GM18870 (cell line): ENCODE results near the gene SSC5D.

Source experiments
- ATAC-seq: cut with Tn5 transposase; IDR thresholded peaks from one replicate; pipeline ENCODE4 v1.9.1; 2021; ENCODE audit warnings: moderate library complexity; ENCODE audit not compliant: unreplicated experiment

Gene SSC5D

DNA sequence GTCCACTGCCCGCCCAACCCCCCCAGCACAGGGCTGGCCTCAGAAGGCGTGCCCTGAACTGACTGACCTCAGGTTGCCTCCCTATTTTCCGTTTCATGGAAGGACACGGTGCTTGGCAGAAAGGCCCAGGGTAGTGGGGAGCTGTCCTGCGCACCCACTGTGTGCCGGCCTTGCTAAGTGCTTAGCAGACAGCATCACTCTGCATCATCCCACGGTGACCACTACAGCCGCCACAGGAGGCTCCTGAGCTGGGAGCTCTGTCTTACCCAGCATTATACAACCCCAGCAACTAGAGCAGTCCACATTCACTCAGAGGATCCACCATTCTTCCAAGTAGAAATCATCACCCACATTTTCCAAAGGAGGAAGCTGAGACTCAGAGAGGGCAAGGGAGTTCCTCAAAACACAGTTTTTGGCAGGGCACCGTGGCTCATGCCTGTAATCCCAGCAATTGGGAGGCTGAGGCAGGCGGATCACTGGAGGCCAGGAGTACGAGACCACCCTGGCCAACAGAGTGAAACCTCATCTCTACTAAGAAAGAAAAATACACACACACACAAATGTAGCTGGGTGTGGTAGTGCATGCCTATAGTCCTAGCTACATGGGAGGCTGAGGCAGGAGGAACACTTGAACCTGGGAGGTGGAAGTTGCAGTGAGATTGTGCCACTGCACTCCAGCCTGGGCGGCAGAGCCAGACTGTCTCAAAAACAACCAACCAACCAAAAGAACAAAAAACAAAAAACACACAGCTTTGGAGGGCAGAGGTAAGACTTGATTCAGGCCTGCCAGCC is 47.1 kb downstream of the SSC5D start:
- ATAC-seq: no peak

DNA sequence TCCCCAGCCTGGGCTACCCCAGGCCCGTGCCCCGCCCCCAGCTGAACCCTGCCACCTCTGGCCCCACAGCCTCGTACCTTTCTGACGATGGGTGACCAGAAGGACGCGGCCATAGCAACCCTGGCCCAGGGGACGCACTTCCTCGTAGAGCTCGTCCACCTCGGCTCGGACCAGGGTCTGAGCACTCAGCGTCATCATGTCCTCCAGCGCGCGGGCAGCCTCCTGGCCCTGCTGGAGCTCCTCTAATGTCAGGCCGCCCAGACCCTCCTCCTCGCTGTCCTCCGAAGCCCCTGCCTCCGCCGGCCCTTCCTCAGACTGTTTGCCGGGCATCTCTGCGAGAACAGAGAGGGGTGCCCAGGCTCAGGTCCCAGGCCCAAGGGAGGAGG is 47.7 kb downstream of the SSC5D start:
- ATAC-seq: no peak

DNA sequence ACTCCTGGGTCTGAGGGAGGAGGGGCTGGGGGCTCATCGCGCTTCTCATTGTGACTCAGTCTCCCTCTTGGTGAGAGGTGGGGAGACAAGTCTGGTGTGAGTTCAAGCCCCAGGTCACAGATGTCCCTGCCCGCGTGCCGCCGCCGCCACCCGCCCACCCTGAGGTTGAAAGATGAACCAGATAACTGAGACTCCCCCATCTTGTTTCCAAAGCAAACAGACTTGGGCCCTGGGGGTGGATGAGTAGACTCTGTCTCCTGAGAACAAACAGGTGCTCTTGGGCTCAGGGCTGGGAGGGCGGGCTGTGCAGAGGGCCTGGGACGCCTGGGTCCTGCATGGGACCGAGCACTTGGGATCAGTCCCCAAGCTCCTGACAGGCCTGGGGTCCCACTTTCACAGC is 48.1 kb downstream of the SSC5D start:
- no peak for ATAC-seq

DNA sequence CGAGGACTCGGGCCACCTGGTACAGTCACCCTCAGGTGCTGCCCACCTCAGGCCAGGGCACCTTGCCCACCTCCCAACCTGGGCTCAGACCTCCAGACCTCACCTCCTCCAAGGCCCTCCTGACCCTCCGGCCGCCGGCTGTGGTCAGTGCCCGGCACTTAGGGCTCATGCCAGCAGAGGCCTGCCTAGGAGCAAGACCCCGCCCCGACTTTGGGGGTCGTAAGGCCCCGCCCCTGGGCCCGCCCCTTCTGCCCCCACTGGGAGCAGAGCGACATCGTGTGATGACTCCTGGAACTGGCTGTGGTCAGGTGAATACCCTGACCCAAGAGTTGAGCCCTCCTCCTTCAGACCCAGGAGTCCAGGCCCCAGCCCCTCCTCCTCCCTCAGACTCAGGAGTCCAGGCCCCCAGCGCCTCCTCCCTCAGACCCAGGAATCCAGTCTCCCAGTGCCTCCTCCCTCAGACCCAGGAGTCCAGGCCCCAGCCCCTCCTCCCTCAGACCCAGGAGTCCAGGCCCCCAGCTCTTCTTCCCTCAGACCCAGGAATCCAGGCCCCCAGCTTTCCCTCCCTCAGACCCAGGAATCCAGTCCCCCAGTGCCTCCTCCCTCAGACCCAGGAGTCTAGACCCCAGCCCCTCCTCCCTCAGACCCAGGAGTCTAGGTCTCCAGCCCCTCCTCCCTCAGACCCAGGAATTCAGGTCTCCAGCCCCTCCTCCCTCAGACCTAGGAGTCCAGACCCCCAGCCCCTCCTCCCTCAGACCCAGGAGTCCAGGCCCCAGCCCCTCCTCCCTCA is 48.9 kb downstream of the SSC5D start, which contains the start of gene SBK2:
TSS of gene SBK2 (minus strand) at position 183 of the 790 bp plus-strand sequence. CDS start 839 bp downstream, outside the sequence.
- ATAC-seq: no peak

DNA sequence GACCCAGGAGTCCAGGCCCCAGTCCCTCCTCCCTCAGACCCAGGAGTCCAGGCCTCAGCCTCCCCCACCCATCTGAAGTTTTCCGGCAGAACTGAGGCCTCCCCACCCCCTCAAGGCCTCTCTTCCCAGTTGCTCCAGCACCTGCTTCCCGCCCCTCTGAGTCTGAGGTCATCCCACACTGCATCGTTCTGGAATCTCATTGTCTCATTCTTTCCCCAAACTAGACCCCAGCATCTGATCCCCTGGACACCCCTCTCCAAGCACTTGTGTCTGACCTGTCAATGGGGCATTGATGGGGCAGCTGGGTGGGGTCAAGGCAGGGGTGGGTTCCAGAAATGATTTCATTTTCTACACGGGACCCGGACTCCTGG is 49.5 kb downstream of the SSC5D start:
- no peak for ATAC-seq

DNA sequence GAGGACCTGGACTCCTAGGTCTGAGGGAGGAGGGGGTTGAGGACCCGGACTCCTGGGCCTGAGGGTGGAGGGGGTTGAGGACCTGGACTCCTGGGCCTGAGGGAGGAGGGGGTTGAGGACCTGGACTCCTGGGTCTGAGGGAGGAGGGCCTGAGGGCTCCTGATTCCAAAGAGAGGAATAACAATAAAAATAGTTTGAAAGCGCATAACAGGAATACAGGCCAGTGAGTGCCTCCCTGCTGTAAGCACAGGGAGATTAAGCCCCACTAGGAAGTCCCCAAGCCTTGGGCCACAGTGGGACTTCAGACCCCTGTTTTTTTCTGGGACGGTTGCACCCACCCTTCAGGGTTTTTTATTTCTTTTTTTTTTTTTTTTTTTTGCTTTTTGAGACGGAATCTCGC is 49.9 kb downstream of the SSC5D start:
- no peak for ATAC-seq

DNA sequence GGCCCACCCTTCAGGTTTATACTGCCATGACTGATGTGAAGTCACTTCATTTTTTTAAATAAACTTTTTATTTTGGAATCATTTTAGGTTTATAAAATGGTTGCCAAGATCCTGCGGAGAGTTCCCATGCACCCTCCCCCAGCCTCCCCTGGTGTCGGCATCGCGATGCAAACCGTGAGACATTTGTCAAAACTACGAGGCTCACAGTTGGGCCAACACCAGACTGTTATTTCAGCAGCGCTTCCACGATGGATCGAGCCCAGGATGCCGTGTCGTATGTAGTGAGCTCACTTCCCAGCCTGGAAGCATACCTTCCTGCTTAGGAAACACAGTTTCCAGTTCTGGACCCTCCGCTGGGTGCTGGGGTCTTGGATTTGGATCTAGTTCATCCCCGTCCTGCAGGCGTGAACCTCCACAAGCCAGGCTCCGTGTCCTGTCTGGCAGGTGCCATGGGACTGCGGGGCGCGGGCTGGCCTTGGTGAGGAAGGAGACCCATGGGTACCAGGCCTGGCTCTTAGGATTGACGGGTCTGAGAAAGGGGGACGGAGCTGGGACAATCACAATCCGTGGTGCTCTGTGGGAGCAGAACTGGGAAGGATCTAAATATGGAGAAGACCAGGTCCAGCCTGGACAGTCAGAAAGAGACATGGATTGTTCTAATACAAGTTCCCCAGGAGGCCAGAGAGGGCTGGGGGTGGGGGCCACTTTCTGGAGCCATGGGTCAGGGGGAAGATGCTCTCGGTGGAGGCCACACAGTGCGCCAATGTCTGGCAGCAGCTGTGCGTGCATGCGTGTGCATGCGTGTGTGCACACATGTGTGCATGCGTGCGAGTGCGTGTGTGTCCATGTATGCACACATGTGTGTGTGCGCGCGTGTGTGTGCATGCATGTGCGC is 51.1 kb downstream of the SSC5D start:
- ATAC-seq: no peak

DNA sequence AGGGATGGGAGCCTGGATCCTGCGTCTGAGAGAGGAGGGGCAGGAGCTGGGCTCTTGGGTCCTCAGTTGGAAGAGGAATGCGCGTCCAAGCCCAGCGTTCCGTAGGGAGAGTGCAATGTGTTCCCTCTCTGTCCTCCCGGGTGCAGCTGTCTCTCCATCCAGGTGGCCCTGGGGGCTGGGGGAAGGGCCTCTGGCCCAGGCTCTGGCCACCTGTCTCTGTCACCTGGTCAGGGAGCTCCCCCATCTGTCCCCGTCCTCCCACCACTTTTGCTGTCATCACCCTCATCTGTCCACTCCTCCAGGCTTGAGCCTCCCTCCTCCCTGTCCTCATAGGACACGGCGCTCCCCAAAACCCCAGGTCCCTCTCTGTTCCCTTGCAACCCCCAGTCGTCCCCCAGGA is 52.4 kb downstream of the SSC5D start:
- no peak for ATAC-seq

DNA sequence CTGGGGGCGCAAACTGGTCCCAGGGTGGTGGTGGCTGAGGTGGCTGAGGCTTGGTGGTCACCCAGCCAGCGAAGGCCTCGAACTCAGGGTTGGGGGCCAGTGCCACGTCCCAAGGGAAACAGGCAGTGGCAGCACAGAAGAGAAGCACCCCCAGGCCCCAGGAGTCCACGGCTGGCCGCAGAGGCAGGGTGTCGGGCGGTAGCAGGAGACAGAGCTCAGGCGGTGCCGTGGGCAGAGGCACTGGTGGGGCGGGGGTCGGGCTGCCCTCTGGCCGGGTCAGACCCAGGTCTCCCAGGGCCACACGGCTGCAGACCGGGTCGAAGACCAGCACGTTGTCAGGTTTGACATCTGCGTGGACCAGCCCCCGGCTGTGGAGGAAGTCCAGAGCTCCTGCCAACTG is 52.9 kb downstream of the SSC5D start:
- no peak for ATAC-seq

DNA sequence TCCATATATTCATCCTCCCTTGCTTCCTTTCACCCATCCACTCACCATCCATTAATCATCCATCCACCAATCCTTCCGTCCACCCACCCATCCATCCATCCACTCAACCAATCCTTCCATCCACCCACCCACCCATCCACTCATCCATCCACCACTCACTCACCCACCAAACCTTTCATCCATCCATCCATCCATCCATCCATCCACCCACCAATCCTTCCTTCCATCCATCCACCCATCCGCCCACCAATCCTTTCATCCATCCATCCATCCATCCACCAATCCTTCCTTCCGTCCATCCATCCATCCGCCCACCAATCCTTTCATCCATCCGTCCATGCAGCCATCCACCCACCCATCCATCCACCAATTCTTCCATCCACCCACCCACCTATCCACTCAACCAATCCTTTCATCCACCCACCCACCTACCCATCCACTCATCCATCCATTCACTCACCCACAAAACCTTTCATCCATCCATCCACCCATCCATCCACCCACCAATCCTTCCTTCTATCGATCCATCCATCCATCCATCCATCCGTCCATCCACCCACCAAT is 54.1 kb downstream of the SSC5D start:
- no peak for ATAC-seq

DNA sequence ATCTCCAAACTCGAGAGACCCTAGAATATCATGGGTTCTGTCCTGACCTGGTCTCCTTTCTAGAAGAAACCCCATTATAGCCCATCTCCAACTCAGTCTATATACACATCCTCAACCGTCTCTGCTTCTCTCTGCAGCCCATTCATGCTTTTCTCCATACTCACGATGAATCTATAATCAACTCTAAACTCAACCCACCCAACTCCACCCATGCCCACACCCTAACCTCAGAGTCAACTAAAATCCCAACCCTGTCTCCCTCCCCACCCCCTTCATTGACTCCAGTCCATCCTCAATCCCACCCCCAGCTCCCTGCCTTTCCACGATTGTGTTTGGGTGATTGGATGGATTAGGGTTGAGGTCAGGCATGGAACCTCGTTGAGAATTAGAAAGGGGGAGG is 55.3 kb downstream of the SSC5D start:
- no peak for ATAC-seq

DNA sequence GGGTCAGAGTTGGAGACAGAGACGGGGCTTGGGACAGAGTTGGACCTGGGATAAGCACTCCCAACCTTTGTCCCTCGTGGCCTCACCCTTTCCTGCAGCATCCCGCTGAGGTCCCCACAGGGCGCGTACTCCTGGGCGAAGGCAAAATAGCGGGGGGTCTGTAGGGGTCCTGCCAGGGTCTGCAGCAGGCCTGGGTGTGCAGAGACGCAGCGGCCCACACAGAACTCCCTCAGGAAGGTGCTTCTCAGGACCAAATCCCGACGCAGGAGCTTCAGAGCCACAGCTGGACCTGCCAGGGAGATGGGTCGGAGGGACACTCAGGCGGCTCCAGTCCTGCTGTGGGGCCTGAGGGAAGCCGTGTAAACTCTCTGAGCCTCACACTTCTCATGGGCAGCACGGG is 55.8 kb downstream of the SSC5D start:
- no peak for ATAC-seq

DNA sequence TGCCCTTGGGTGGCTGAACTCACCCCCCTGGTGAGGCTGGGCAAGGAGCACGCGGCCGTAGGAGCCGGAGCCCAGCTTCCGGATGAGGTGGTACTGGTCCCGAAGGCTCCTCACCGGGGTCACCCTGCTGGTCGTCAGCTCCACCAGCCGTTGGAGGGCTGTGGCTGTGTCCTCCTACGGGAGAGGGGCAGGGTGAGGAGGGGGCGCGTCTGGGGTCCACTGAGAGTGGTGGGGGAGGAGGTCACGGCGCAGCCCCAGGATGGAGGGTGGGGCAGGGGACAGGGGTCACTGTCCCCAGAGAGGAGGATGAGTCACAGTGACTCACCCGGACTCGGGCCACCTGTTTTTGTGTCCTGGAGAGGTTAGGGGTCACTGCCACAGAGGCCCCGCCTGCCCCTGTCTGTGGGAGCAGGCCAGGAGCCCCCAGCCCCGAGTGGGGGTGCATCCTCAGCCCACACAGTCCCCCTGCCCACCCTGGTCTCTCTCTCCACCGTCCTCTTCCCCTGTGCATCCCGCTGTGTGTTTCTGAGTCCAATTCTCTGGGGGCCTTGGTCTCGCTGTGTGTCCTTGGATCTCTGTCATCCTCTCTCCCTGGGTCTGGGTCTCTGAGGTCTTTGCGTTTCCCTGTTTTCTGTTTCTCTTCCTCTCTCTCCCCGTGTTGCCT is 56.7 kb downstream of the SSC5D start:
- ATAC-seq: no peak

DNA sequence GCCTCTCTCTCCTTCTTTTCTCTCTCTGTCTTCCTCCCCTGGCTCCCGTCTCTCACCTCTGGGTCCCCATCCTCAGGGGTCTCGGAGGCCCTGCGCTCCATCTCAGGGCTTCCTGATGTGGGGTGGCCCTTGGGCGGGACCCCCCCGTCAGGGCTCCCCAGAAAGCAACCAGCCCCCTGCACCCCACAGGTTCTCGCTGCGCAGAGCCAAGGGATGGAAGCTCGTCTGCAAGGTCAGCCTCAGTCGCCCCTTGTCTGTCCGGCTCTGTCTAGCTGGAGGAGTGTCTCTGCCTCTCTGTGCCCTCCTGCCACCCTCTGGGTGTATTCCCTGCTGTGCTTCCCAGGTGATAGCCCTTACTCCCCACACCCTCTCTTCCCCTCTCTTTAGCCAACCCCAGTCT is 57.2 kb downstream of the SSC5D start, which contains the start of gene SBK3:
TSS of gene SBK3 (minus strand) at position 101 of the 400 bp plus-strand sequence. CDS start at position 101, 0 bp downstream.
- no peak for ATAC-seq

DNA sequence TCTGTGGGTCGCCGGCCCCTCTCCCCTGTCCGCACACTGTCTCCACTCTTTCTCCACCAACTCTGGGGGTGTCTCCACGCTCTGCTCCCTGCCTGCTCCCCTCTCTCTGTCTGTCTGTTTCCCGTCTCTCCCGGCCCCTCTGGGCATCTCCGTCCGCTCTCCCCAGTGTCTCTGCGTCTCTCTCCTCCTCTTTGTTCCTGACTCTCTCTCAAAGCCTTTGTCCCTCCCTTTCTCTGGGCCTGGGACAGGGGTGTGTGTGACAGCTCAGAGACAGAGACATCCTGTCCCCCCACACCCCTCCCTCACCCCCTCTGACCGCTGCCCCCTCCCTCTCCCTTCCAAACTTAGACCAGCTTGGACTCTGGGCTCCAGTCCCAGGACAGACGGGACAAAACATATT is 57.8 kb downstream of the SSC5D start:
- no peak for ATAC-seq

DNA sequence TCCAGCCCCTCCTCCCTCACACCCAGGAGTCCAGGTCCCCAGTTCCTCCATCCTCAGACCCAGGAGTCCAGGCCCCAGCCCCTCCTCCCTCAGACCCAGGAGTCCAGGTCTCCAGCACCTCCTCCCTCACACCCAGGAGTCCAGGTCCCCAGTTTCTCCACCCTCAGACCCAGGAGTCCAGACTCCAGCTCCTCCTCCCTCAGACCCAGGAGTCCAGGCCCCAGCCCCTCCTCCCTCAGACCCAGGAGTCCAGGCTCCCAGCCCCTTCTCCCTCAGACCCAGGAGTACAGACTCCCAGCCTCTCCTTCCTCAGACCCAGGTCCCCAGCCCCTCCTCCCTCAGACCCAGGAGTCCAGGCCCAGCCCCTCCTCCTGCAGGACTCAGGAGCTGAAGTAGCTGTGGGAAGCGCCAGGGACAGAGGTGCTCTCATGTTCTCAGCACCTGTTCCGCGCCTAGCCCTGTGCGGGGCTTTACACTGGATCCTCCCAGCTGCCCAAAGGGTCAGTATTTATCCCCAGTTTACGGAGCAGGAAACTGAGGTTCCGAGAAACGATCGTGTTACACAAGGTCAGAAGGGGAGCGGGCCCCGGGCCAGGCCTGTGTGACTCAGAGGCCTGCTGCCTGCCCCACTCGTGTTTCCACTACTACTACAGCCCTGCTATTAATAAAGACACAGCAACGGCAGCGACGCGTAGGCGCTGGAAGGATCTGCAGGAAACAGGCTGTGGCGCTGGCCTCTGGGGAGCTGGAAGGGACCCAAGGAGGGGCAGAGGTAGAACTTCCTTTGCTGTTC is 58.8 kb downstream of the SSC5D start:
- no peak for ATAC-seq

DNA sequence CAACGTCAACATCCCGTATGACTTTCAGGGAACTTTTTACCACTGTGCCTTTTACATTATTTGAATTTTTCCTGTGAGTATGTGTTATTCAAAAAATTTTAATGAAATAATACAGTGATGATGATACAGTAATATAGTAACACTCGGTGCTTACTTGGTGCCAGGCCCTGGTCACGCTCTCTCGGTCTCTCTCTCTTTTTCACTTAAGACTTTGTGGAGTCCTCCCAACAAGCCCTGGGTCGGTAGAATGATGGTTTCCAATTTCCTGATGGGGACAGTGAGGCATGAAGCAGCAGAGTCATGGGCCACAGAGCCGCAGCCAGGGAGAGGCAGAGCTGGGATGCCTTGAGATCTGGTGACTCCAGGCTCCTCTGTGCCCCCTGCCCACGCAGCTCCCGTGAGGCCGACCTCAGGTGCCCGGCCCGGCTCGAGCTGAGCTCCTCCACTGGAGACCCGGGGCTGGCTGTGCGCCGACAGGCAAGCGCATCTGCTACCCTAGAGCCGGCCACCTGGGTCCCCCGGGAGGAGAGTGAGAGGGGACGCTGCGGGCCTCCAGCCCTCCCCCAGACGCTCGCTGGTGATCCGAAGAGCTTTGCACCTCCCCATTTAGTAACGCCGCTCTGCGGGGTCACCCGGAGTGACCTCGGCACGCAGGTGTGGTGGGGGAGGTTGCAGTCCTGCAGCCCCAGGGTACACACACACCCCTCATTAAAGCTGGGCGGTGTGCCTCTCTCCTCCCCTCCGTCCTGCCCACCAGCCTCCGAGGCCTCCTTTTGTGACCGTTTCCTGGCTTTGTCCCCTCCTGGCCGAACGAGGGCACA is 61.5 kb downstream of the SSC5D start:
- no peak for ATAC-seq

DNA sequence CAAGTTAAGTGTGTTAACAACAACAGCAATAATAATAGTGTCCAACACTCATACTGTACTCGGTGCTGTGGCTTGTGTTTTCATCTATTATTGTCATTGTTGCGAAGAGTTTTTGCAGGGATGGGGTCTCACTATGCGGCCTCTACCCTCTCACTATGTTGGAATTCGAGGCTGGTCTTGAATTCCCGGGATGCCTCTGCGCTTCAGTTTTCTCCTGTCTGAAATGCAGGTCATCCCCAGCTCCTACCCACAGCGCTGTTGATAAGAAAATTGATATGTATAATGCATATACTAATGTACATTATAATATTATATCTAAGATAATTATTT is 62.0 kb downstream of the SSC5D start:
- no peak for ATAC-seq

DNA sequence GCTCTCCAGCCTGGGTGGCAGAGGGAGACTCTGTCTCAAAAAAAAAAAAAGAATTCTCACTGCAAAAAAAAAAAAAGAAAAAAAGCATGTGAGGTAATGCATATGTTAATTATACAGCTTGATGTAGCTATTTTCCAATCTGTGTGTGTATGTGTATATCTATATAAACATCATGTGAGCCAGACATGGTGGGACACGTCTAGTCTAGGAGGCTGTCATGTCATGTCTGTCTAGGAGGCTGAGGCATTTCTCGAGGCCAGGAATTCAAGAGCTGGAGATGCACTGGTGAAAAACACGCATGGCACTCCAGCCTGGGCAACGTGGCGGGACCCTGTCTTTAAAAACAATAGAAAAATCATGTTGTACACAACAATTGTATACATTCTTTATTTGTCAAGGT is 64.0 kb downstream of the SSC5D start:
- no peak for ATAC-seq
